Measurements from ENCODE around the gene THSD4.

THSD4 gene

DNA sequence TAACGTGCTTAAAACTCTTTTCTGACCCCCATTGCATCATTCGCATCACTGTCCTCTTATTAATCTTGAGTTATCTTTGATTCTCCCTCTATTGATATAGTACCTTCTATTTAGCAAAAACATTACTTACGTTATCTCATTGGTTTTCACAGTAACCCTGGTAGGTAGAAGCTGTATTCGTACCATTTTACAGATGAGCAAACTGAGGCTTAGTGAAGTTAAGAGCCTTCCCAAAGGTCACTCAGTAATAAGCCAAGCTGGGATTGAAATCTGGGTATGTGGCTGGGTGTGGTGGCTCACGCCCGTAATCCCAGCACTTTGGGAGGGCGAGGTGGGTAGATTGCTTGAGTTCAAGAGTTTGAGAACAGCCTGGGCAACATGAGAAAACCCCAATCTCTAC, 244.0 kb downstream of the THSD4 start:
- TF ChIP-seq, protein P1, sequence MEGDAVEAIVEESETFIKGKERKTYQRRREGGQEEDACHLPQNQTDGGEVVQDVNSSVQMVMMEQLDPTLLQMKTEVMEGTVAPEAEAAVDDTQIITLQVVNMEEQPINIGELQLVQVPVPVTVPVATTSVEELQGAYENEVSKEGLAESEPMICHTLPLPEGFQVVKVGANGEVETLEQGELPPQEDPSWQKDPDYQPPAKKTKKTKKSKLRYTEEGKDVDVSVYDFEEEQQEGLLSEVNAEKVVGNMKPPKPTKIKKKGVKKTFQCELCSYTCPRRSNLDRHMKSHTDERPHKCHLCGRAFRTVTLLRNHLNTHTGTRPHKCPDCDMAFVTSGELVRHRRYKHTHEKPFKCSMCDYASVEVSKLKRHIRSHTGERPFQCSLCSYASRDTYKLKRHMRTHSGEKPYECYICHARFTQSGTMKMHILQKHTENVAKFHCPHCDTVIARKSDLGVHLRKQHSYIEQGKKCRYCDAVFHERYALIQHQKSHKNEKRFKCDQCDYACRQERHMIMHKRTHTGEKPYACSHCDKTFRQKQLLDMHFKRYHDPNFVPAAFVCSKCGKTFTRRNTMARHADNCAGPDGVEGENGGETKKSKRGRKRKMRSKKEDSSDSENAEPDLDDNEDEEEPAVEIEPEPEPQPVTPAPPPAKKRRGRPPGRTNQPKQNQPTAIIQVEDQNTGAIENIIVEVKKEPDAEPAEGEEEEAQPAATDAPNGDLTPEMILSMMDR (IDR thresholded peaks at IDR 0.05; ENCODE audit: low read depth, low read length) = no peak
- no peak for DNase-seq

DNA sequence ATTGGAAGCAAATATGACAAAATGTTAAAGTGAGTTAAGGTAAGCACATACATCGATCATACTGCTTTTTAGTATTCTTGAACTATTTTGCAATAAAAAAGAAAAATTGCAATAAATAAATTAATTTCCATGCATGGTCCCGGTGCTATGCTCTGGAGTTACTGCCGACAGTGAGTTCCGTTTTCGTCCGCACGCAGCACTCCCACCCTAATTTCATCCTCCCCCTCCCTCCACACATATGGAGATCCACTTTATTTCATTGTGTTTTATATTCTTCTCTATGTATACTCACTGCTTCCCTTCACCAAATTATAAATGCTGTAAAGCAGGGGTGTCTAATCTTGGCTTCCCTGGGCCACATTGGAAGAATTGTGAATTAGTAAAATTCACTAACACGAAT, 247.3 kb downstream of the THSD4 start:
- Histone ChIP-seq H3K27ac (no peak overlapping the region), H3K36me3 (no peaks in the 10 kb centered on the region), H3K27me3 (ENCODE audit: insufficient read depth, low read depth, severe bottlenecking) (no peaks in the 10 kb centered on the region), H3K4me3 (ENCODE audit: low read depth, low read length) (no peak overlapping the region), H3K9me3 (ENCODE audit: severe bottlenecking) (no peaks in the 10 kb centered on the region)
- TF ChIP-seq, protein P1 (IDR thresholded peaks at IDR 0.05; ENCODE audit: low read depth, low read length) = no peak
- no peak for DNase-seq

More for the DNA sequence above, 244.0 kb downstream of the THSD4 start:
- Histone ChIP-seq H3K27me3 (ENCODE audit: insufficient read depth, low read depth, severe bottlenecking) (no peaks in the 10 kb centered on the region), H3K4me3 (ENCODE audit: low read depth, low read length) (no peak overlapping the region), H3K27ac (no peak overlapping the region), H3K9me3 (ENCODE audit: severe bottlenecking) (no peaks in the 10 kb centered on the region), H3K36me3 (no peaks in the 10 kb centered on the region)

DNA sequence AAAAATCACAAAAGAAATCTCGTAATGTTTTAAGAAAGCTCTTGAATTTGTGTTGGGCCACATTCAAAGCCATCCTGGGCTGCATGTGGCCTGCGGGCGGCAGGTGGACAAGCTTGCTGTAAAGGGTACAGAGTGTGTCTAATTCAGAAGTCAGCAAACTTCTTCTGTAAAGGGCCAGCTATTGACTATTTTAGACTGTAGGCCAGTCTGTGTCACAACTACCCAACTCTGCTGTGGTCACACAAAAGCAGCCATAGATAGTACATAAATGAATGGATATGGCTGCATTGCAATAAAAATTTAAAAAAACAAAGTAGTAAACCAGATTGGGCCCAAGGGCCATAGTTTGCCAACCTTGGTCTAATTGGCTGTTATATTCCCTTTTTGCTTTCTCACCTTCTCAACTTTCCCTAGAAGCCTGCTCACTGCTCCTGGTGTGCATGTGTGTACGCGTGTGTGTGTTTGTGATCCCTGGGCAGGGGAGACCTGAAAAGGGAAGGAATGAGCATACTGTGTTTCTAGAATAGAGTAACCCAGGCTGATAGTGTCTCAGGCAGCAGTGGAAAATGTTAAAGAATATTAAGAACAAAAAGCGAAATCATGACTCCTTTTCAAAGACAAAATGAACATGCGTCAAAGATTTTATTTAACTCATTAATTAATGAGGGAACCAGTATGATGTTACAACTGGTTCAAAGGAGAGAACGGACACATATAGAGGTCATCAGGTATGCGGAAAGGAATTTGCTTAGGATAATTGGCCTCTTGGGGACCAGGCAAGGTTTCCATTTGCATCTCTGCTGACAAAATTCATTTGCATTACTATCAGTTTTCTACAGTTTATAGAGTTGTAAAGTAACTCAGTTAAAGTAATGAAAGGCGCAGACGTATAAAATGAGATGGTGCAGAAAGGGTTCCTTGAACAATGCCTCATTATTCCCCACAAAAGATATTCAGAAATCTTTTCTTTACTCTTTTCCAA, 248.0 kb downstream of the THSD4 start:
- no peak for DNase-seq
- H3K27ac ChIP-seq = no peak overlapping the region

DNA sequence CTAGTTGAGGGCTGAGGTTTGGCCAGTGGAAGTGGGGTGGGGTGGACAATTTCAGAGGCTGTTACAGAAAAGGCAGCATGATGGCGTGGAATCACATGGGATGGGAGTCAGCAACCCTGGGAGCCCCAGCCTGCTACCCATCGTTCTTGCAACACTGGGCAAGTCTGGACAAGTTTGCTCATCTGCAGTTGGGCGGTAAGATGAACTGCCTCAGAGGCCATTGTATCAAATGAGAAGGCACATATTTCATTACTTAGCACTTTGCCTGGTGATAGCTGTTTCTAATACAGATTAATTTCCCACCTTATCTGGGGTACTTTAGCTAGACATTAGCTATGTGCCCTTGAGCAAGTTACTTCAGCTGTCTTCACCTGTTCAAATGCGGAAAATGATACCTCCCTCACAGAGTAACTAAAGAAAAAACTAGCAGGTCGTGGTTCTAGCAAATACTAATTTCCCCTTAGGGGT, 248.9 kb downstream of the THSD4 start:
- H3K4me3 ChIP-seq (ENCODE audit: low read depth, low read length) = no peak overlapping the region
- no peaks in the 10 kb centered on the region for H3K9me3 ChIP-seq (ENCODE audit: severe bottlenecking)
- DNase-seq = peak; percentile 29
- no peaks in the 10 kb centered on the region for H3K27me3 ChIP-seq (ENCODE audit: insufficient read depth, low read depth, severe bottlenecking)
- TF ChIP-seq, protein P1 (IDR thresholded peaks at IDR 0.05; ENCODE audit: low read depth, low read length) = no peak
- H3K36me3 ChIP-seq = no peaks in the 10 kb centered on the region
- 0 out of 2 replicates have a peak overlapping the region, but pooled peaks have one; percentile 14 for H3K27ac ChIP-seq

More for the DNA sequence above, 248.0 kb downstream of the THSD4 start:
- Histone ChIP-seq H3K9me3 (ENCODE audit: severe bottlenecking) (no peaks in the 10 kb centered on the region), H3K27me3 (ENCODE audit: insufficient read depth, low read depth, severe bottlenecking) (no peaks in the 10 kb centered on the region), H3K36me3 (no peaks in the 10 kb centered on the region), H3K4me3 (ENCODE audit: low read depth, low read length) (no peak overlapping the region)
- TF ChIP-seq, protein P1 (IDR thresholded peaks at IDR 0.05; ENCODE audit: low read depth, low read length) = no peak

DNA sequence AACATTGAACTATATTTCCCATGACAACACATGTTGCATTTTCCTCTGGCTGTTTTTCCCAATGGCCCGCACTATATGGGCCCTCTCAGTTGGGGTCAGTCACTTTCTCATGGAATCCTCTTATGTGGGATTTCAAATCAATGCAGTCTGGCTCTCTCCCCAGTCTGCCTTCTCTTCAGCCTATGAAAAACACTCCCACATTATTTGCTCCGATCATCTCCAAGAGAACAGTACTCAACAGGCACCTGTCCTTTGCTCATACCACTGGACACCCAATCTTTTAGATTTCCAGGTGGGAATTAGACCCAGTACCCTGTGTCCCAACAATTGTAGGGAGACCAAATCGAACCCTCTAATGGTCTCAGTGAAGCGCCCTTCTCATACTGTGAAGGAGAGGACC, 251.3 kb downstream of the THSD4 start:
- Histone ChIP-seq H3K27me3 (ENCODE audit: insufficient read depth, low read depth, severe bottlenecking) (no peaks in the 10 kb centered on the region), H3K27ac (no peak overlapping the region), H3K4me3 (ENCODE audit: low read depth, low read length) (no peak overlapping the region)

More for the DNA sequence above, 251.3 kb downstream of the THSD4 start:
- no peak for DNase-seq
- no peaks in the 10 kb centered on the region for H3K9me3 ChIP-seq (ENCODE audit: severe bottlenecking)
- TF ChIP-seq, protein P1 (IDR thresholded peaks at IDR 0.05; ENCODE audit: low read depth, low read length) = no peak
- no peaks in the 10 kb centered on the region for H3K36me3 ChIP-seq
